Thyroid gland (tissue), 4 donors: Measurements from ENCODE around the gene MMP11. TPM values are rescaled to one million over a fixed set of nuclear protein-coding genes. Genes with fewer than 3 reads are reported as not detected.
A peak's percentile ranks its signal among the peaks of the same experiment; 100 is the strongest.

ENCODE experiments used
- DNase-seq, 2 donors: peaks; one replicate each; pipeline ENCODE4 v3.0.0-alpha.2; 2019
- H3K27ac ChIP-seq, 3 donors: fragments of 200-600 bp; sonication (generic); 1 replicate in 2 of 3; 2 replicates in 1 of 3; pipeline ENCODE4 v1.5.1; 2016 to 2019; ENCODE audit warnings: mild to moderate bottlenecking in 1 of 3, moderate library complexity in 1 of 3
- H3K27me3 ChIP-seq: fragments of 200-600 bp; sonication (generic); one replicate; pipeline ENCODE4 v1.5.1; 2019
- H3K36me3 ChIP-seq, 2 donors: fragments of 200-600 bp; sonication (generic); one replicate each; pipeline ENCODE4 v1.5.1; 2016 to 2019
- H3K4me1 ChIP-seq, 2 donors: fragments of 200-600 bp; sonication (generic); one replicate each; pipeline ENCODE4 v1.5.1; 2017 to 2019
- H3K4me3 ChIP-seq, 3 donors: fragments of 200-600 bp; sonication (generic); replicated peaks in 1 of 3; 1 replicate in 2 of 3; 2 replicates in 1 of 3; pipeline ENCODE4 v1.5.1; 2016; ENCODE audit warnings: mild to moderate bottlenecking in 1 of 3
- H3K9me3 ChIP-seq: fragments of 200-600 bp; sonication (generic); one replicate; pipeline ENCODE4 v1.5.1; 2017
- CTCF ChIP-seq, 6 experiments: fragments of 200-600 bp in 3 of 6; fragments of 450-650 bp in 3 of 6; sonication (generic) in 3 of 6; IDR thresholded peaks; one replicate each; pipeline ENCODE4 v1.5.1; 2016 to 2019; ENCODE audit warnings: antibody characterized with exemption in 6 of 6, mild to moderate bottlenecking in 2 of 6, inconsistent platforms in 1 of 6, moderate library complexity in 1 of 6
- POLR2A ChIP-seq, 2 donors: fragments of 450-650 bp; IDR thresholded peaks; one replicate each; pipeline ENCODE4 v1.6.1; 2017; ENCODE audit warnings: antibody characterized with exemption in 2 of 2, mild to moderate bottlenecking in 2 of 2, moderate library complexity in 1 of 2
- WGBS, 2 donors: methylation state at CpG; one replicate each; pipeline ENCODE4 v1.1.5; 2017; 5-methylcytosine and 5-hydroxymethylcytosine counted together
- intact Hi-C: fragments of 100-400 bp; cut with DNase I; formaldehyde crosslinking; loops from one replicate; pipeline ENCODE4 v1.15.1; 2023
- total RNA-seq, 4 donors: library from RNA; depleted of rRNA; stranded (reverse); fragments of >200 nt; gene quantifications; one replicate each; pipeline ENCODE4 v1.2.3, GENCODE V29; 2016

Gene MMP11
- total RNA-seq, 4 donors from 2014 or later = 0.38 to 2.3 (median 1.7) TPM

- Histone ChIP-seq H3K36me3 (no peaks in the 10 kb centered on the region), H3K27me3 (no peaks in the 10 kb centered on the region), H3K27ac (no peak overlapping the region), H3K9me3 (no peaks in the 10 kb centered on the region), H3K4me1 (peaks cover 11 to 35% of the 10 kb centered on the region in 2 donors), H3K4me3 (no peak overlapping the region)
- no peak for TF ChIP-seq POLR2A (IDR thresholded peaks at IDR 0.05)
- no peak for TF ChIP-seq CTCF (IDR thresholded peaks at IDR 0.05)
- intact Hi-C loops = loop anchor here (5.0 kb wide), 1 partner anchor 82 kb away; no protein-coding TSS in a partner anchor
- 85 to 89% methylated on average over 5 to 6 of the region's 9 CpGs for WGBS, 2 donors
- DNase-seq = no peak
These were observed 7.5 kb upstream of the MMP11 start for GRCh38 chr22:23764899-23765881.

DNA sequence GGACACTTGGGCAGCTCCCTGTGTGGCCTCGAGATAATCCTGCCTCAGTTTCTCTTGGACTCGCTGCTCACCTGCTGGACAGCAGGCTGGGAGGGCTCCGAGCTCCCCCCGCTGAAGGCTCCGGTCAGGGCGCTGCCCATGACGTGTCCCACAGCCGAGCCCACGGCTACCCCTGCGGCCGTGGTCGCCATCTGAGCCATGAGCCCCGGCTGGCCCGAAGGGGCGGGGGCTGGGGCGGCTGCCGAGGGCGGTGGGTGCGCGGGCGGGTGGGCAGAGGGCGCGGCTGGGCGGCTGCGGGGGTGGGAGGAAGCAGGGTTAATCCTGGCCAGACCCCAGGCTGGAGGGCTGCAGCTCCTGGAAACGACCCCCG, 5.4 kb upstream of the MMP11 start:
- peak overlapping the region; percentile 64 to 89 (median 84) for H3K27ac ChIP-seq
- TF ChIP-seq POLR2A (IDR thresholded peaks at IDR 0.05) (no peak), CTCF (IDR thresholded peaks at IDR 0.05) (no peak)
- intact Hi-C loops = loop anchor here (5.0 kb wide), 1 partner anchor 80 kb away; no protein-coding TSS in a partner anchor
- H3K9me3 ChIP-seq = no peaks in the 10 kb centered on the region
- no peak for DNase-seq
- H3K4me1 ChIP-seq = peaks cover 14 to 35% of the 10 kb centered on the region in 2 donors
- WGBS, 2 donors = 10 to 13% methylated on average over 3 to 10 of the region's 27 CpGs
- no peaks in the 10 kb centered on the region for H3K36me3 ChIP-seq
- peak overlapping the region; percentile 31 to 80 (median 78) for H3K4me3 ChIP-seq
- H3K27me3 ChIP-seq = no peaks in the 10 kb centered on the region

DNA sequence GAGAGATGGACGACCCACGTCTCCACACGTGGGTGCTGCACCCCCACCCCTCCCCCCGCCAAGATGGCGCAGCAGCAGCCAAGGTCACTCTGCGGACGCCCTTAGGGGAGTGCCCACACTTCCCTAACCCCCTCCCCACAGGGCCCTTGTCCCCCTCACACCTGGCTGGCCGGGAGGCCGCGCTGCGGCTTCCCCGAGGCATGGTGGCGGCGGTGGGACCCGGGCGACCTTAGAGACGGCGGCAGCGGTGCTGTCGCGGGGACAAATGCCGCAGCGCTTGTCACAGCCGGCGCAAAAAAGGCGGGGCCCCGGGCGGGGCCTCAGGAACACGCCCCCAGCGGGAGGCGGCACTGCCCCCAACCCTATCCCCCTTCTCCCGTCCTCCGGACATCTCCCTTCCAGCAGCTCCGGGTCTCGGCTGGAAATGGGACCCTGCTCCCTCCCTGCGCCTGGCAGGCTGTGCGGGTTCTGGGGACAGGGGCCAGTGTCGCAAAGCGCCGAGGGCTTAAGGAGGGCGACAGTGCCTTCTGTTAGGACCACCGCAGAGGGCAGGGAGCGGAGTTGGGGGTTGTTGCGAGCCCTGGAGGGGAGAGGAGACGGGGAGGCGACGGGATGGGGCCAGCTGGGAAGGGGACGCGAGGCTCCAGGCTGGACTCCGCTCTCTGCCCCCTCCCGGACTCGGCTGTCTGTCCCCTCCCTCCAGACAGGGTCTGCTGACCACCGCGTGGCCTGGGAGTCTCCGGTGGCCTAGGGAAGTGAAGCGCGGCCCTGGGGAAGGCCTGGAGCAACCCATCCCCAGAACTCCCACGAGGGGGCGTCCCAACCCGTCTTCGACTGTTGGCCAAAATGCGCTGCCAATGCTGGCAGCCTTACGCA, 4.7 kb upstream of the MMP11 start, which contains the start of gene CHCHD10:
CHCHD10 (minus strand) TSS at position 300 of the 876 bp plus-strand sequence; CDS start at position 202, 98 bp downstream.
- Histone ChIP-seq H3K9me3 (no peaks in the 10 kb centered on the region), H3K4me1 (peaks cover 13 to 32% of the 10 kb centered on the region in 2 donors), H3K36me3 (no peaks in the 10 kb centered on the region), H3K27me3 (no peaks in the 10 kb centered on the region), H3K27ac (peak within 1 kb of the TSS; percentile 64 to 89 (median 84)), H3K4me3 (peak within 1 kb of the TSS; percentile 31 to 80 (median 78))
- peak; percentile 71 to 96 for TF ChIP-seq POLR2A (IDR thresholded peaks at IDR 0.05)
- peak; percentile 44 to 86 (median 73) for TF ChIP-seq CTCF (IDR thresholded peaks at IDR 0.05)
- WGBS, 2 donors = 0 to 1% methylated on average over 19 to 23 of the region's 63 CpGs
- DNase-seq = peak; percentile 87 to 92
- intact Hi-C loops = loop anchor here (5.0 kb wide), 1 partner anchor 79 kb away; no protein-coding TSS in a partner anchor

DNA sequence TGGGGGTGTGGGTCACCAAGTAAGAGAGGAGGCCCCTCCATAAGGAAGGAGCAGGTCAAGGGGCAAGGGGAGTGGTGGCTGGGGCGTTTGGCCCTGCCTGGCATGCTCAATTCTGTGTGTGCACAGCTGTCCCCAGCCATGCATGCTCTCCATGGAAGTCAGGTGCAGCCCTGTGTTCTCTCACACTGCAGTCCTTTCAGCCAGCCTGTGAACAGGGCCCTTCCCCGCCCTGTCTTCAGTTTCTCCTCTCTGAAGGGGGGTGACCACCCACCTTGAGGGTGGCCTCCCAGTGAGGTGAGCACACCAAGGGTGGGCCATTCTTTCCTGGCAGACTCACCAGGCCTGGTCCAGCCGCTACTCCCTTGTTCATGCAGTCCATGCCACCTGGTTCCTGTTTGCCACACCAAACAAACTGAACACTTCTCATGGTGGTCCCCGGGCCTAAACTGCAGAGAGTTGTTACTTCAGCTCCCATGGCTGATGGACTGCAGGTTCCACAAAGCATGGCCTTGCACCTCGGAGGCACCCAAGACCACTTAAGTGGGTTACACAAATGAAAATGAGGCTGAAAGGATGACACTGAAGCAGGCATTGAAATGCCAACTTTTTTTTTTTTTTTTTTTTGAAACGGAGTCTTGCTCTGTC, 3.2 kb upstream of the MMP11 start:
- no peak for DNase-seq
- peaks cover 14 to 33% of the 10 kb centered on the region in 2 donors for H3K4me1 ChIP-seq
- intact Hi-C loops = loop anchor here (5.0 kb wide), 1 partner anchor 78 kb away; no protein-coding TSS in a partner anchor

More for the DNA sequence above, 3.2 kb upstream of the MMP11 start:
- 79 to 84% methylated on average over 6 of the region's 6 CpGs for WGBS, 2 donors
- Histone ChIP-seq H3K9me3 (no peaks in the 10 kb centered on the region), H3K27me3 (no peaks in the 10 kb centered on the region), H3K36me3 (no peaks in the 10 kb centered on the region), H3K27ac (peak overlapping the region in 1 of 3 donors; percentile 84), H3K4me3 (no peak overlapping the region)
- no peak for TF ChIP-seq POLR2A (IDR thresholded peaks at IDR 0.05)
- TF ChIP-seq CTCF (IDR thresholded peaks at IDR 0.05) = no peak
